HG03097 (cell line): ENCODE measurements around the gene BSDC1.
A peak's percentile ranks its signal among the peaks of the same experiment; 100 is the strongest.
"Not testable (repeated sequence)": the region's sequence is repeated elsewhere in the genome, so short reads cannot be mapped to it uniquely, and the experiment has no call there.

Experiments used
- ATAC-seq: cut with Tn5 transposase; IDR thresholded peaks from one replicate; pipeline ENCODE4 v1.9.1; 2021; ENCODE audit not compliant: unreplicated experiment, low FRiP score

BSDC1 gene

DNA sequence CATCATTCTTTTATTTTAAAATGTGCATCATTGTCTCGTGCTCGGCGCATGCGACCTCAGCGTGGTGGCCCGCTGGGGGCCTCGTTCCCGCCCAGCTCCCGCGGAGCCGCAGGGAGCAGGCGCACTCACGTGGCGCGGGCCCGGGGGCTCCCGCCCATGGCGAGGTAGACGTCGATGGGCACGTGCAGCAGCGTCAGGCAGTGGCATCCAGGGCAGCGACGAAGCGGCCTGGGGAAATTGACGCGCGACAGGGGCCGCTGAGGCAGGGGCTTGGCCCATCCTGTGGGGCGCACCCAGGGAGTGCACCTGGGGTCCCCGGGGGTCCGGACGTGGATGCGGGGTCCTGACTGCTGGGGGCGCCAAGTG lies 33.0 kb downstream of the BSDC1 start:
- no peak for ATAC-seq

DNA sequence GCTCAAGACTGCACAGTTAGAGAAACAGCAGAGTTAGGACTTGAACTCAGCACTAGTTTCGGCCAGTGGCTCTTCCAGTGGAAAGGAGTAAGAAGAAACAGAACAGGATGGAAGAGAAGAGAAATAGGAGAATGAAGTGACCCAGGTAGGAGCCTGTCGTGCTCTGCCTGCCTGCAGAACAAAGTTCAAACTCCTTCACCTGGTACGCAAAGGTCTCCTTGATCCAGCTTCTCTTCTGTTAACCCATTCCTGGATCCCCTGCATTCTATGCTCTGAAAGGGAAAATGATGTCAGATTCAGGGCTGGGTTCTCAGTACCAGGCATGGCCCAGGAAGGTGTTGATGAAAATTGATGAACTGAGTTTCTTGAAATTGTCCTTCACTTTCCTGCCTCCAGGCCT lies 35.8 kb downstream of the BSDC1 start:
- ATAC-seq: no peak

DNA sequence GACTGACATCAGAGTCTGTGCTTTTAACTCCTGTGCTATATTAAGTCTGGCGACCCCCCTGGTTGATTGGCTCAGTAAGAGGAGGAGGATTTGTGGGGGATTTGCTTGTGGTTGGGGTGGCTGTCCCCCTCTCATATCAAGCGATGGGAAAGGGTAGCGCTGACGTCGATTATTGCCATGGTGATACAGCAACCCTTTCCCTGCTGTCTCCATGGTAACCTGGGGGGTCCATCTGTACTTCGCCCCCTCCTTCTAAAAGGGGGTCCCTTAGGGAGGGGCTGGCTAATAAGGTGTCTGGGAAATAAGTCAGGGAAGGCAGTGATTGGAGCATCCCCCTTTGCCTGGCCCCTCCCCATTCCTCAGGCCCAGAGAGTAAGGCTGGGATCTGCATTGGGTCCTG lies 36.6 kb downstream of the BSDC1 start:
- no peak for ATAC-seq

DNA sequence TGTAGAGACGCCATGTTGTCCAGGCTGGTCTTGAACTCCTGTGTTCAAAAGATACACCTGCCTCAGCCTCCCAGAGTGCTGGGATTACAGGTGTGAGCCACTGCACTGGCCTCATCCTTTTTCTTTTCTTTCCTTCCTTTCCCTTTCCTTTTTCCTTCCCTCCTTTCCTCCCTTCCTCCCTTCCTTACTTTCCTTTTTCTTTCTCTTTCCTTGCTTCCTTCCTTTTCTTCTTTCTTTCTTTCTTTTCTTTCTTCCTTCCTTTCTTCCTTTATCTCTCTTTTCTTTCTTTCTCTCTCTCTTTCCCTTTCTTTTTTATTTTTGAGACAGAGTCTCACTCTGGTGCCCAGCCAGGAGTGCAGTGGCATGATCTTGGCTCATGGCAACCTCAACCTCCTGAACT lies 37.8 kb downstream of the BSDC1 start:
- no peak for ATAC-seq

DNA sequence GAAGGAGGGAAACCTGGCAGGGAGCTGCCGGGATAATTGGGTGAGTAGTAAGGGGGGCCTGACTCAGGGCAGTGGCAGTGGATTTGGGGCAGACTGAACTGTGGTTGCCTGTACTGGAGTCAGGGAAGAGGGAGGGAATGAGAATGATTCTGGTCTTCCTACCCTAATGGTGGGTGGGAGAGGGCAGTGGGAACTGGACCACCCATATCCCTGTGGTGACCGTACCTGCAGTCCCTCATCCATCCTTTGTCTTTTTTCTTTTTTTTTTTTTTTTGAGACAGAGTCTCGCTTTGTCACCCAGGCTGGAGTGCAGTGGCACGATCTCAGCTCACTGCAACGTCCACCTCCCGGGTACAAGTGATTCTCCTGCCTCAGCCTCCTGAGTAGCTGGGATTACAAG lies 38.5 kb downstream of the BSDC1 start:
- not testable (repeated sequence) for ATAC-seq

DNA sequence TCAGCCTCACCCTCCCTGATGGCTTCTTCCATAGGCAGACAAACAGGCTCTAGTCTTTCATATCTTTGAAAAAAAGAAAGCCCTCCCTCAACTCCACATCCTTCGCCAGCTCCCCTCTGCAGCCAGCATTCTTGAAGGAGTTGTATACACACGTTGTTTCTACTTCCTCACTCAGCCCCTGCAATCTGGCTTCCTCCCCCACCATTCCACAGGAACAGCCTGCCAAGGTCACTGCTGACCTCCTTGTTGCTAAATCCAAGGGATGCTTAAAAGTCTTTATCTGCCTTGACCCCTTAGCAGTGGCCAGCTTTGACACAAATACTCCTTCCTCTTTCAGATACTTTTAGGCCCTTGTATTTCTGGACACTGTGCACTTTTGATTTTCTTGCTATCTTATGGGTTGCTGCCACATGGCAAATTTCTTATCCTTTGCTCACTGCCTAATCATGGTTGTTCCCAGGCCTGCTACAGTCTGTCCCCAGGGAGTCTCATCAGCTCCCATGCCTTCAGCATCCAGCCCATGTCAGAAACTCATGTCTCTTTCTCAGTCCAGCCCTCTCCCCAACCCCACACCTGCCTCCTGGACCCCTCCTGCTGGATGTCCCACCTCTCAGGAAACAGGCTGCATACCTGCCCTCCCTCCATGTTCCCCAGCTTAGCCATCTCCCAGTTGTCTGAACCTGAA lies 40.2 kb downstream of the BSDC1 start:
- ATAC-seq: no peak

DNA sequence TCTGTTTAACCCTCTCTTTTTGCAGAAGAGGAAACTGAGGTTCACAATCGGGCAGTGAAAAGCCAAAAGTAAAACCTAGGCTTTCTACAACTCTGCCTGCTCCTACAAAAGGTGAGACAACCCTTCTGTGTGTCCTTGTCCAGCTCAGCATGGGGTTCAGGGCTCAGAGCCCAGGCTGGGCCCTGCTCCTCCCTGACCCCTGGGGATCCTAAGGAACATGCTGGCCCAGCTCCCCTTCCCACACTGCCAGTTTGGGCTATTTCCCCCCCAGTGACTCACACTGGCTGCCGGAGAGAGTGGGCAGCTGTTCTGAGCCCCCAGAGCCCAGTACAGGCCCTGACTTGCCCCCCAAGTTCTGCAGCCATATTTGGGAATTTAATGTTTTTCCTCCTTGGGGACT lies 40.8 kb downstream of the BSDC1 start:
- no peak for ATAC-seq

DNA sequence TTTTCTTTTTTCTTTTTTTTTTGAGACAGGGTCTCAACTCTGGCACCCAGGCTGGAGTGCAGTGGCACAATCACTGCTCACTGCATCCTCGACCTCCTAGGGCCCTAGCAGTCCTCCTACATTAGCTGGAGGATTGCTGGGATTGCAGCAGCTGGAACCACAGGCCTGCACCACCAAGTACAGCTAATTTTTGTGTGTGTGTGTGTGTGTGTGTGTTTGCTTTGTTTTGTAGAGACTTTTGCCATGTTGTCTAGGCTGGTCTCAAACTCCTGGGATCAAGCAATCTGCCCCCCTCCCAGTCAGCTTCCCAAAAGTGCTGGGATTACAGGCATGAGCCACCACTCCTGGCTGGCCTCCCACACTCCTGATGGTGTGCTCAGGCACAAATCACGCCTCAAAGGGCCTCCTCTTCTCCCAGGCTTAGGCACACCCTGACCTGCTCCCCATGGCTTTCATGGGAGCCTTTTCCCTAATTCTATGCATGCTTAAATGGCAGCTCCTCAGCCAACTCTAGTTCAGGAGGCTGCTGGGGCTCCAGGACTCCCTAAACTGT lies 41.3 kb downstream of the BSDC1 start:
- ATAC-seq: no peak

DNA sequence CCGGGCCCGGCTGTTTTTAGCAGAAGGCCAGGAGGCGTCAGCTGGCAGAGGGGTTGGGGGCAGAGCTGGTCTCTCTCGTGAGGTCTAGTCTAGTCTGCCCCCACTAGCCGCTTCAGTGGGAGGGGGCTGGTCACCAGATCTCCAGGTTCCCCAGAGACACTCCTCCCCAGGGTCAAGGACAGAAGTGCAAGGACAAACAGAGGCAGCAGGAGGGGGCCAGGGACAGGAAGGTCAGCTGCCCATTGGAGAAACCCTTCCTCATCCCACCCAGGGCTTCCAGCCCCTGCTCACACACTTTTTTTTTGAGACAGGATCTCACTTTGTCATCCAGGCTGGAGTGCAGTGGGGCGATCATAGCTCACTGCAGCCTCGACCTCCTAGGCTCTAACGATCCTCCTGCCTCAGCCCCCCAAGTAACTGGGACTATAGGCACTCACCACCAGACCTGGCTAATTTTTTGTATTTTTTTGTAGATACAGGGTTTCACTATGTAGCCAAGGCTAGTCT lies 41.9 kb downstream of the BSDC1 start:
- ATAC-seq: no peak

DNA sequence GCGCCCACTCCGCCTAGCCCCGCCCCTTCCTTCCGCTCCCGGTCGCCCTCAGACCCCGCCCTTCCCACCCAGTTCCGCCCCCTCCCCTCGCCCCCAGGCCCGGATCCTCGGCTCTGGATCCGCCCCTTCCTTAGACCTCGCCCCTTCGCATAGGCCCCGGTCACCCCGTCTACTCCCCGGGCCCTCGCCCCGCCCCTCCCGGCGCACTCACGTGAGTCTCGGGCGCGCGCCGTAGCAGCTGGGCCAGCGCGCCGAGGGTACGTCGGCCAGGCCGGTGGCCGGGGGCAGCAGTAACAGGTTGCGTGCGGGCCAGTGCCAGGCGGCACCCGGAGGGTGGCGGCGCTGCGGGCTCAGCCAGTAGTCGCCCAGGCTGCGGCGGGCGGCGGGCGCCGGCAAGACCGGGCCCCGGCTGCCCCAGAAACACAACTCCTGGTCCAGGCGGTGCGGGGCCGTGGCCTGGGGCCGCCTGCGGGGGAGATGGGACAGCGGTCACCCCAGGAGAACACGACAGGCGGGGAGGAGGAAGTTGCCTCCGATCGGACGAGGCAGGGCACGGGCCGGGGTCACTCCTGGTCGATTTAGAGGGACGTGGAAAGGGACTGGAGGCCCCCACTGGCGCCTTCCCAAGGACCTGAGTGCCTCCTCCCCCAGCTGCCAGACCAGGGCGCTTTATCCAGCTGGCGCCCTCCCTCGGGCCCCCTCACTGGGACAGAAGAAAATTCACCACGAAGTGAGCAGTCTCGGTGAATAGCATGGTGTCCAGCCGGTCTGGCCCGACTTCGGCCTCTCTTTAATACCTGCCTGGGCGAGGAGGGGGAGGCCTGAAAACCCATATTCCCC lies 42.6 kb downstream of the BSDC1 start:
- ATAC-seq: peak; percentile 73

DNA sequence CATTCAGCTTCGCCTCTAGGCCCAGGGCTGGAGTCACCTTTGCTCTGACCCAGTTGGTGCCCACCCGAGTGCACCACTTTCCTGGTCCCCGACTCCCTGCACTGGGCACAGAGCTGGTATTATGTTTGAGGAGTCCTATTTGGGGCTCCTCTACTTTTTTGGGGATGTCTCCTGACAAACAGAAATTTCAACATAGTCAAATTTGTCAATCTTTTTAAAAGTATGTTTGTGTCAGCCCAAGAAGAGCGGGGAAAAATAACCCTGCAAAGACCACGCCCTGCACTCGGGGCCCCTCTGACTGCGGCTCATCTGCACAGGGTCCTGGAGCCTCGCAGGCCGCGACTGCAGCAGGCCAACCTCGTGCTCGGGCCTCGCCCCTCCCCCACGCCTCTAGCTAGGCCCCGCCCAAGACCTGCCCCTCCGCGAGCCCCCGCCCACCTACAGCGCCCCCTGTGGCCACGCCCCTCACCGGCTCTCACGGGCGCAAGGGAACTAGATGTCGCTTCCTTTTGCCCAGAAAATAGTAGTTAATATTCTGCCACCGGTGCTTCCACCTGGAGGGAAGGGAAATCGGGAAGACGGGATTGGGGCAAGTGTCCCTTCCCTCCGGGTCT lies 43.3 kb downstream of the BSDC1 start:
- ATAC-seq: peak; percentile 36

DNA sequence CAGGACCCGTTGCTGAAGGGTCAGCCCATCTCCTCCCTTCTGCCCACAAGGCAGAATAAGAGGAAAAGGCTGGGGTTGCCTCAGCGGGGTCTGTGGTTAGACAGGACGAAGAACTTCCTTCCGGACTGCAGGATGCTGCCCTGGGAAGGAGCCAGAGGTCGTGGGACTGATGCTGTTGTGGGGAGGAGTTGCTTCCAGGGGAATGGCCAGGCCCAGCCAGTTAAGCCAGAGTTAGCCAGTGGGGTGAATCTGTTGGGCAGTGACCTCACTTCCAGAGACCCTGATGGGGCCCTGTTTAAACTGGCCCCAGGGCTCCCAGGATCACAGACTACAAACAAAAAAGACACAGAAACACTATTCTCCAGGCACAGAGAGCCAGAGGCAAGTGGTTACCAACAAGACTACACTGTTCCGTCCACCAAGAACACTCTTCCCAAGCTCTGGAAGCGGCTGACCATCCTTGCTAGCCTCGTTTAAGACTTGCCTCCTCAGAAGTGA lies 45.0 kb downstream of the BSDC1 start:
- no peak for ATAC-seq

DNA sequence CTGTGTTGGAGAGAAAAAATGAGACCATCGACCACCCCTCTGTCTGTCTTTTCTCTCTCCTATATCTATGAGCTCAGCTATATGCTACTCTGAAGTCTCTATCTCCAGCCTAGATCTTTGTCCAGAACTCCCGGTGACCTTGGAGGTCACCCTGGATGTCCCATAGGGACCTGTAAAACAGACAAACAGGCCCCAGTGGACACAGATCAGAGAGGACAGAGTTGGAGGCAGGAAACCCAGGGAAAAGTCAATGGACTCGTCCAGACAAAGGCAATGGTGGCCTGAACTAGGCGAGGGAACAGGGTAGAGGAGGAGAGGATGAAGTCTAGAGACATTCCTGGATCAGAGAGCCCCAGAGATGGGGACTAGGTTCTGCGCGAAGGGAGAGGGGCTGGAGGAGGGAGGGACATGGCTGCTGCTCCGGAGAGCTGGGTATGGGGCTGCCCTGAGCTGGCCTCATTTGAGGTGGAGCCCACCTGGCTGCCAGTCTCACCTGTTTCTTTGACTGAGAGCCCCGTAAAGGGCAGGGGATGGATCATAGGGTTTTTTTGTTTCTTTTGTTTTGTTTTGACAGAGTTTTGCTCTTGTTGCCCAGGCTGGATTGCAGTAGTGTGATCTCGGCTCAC lies 47.6 kb downstream of the BSDC1 start:
- no peak for ATAC-seq

DNA sequence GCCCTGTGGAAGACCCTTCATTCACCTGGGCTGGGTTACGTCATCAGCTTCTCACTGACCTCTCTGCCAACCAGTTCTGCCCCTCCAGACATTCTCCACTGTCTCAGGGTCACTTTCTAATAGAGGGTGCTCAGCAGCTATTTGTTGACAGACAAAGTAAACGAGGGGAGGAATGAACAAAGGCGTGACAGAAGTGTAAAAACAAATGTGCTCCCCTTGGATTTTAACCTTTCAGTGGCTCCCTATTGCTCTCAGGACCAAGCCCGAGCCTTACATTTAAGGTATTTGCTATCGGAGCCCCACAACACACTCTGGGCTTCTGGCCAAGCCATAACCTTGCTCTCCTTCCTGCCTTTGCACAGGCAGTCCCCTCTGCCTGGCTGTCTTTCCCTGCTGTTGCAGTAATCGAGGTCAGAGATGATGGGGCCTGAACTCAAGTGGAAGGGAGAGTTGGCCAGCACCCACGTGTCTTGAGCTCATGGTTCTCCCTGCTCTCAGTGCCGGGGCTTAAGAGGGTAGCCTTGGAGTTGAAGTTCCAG lies 48.9 kb downstream of the BSDC1 start:
- no peak for ATAC-seq

DNA sequence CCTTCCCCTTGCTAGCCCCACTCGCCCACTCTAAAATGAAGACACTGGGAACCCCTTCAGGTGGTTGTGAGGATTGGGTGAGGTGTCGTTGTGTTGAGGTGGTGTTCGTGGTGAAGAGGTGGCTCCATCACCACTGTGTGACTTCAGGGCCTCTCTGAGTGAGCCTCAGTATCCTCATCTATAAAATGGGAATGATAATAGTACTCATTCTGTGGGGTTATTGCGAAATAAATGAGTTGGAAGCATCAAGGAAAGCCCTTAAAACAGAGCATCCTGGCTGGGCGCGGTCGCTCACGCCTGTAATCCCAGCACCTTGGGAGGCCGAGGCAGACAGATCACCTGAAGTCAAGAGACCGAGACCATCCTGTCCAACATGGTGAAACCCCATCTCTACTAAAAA lies 51.5 kb downstream of the BSDC1 start:
- ATAC-seq: no peak

DNA sequence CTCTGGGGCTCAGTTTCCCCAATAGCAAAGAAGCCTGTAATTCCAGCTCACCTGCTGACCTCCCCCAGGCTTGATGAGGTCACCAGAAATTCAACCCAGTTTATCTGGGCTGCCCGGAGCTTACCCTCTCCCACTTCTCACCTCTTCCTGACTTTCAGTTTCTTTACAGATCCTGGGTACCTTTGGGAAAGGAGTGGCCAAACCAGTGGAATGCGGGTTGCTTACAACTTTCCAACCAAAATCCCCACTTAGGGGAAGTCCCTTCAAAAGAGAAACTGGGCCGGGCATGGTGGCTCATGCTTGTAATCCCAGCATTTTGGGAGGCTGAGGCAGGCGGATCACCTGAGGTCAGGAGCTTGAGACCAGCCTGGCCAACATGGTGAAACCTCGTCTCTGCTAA lies 52.3 kb downstream of the BSDC1 start:
- ATAC-seq: no peak

DNA sequence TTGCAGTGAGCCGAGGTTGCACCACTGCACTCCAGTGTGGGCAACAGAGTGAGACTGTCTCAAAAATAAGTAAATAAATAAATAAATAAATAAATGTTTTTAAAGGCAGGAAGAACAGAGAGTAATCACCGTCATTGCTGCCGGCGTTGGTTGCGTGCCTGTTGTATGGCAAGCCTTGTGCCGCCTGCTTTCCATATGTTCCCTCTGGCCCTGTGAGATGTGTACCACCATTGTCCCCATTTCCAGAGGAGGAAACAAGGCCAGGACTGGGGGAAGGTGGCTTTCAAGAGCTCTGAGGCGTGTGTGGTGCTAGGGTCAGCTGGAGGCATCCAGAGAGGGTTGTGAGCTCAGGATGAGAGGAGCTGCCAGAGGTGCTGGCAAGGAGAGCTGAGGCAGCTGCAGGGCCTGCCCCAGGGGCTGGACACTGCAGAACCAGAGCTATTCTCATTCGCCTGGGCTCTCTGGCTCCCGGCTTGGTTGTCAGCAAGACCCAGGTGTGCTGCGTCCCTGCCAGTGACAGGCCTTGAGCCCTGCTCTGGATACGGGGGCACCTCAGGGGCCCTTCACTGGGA lies 53.0 kb downstream of the BSDC1 start:
- no peak for ATAC-seq

DNA sequence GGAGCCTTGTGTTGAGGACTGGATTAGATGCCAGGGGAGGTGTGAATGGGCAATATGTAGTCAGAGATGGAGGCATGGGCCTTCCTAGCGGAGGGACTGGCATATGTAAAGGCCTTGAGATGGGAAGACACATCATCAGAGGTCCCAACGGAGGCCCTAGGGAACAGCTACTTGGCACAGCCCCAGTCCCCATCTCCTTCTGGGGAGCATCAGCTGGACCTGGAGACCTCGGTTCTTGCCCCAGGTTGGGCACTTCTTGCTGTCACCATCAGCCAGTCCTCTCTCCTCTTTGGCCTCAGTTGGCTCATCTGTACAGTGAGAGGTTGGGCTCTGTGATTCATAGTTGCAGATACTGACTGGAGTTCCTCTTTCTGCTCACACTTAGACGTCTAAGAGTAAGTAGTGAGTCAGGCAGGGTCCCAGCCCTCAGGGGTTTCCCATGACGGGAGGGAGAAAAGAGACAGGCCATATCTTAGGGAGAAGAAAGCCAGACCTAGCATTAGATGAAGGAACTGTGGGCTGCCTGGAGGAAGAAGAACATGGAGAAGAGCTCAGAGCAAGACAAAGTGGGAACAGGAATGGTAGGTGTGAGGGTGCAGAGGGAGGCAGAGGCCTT lies 54.8 kb downstream of the BSDC1 start:
- ATAC-seq: no peak

DNA sequence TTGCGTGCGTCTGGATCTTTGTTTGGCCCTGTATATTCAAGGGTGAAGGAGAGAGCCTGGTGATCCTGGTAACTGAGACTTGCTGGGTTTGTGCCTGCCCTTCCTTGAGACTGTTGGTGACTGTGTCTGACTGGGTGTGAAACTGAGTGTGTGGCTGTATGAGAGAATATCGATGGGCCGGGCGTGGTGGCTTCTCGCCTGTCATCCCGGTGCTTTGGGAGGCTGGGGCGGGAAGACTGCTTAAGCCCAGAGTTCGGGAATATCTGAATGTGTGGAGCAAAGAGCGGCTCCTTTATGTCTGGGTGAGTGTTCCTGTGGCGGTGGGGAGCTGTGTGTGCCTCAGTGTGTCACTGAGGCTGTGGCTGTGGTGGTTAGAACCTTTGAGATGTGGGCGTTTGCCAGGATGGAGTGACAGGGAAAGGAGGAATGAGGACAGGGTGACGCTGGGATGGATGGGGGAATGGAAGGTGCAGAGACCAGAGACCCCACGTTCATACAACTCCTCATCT lies 55.5 kb downstream of the BSDC1 start:
- no peak for ATAC-seq
